ENCODE measurements around the gene FLACC1. TPM values are rescaled to one million over a fixed set of nuclear protein-coding genes. Genes with fewer than 3 reads are reported as not detected.
A peak's percentile ranks its signal among the peaks of the same experiment; 100 is the strongest.

Gene FLACC1
- total and polyA plus RNA-seq, 2 donors: 1.2 to 1.7 TPM

DNA sequence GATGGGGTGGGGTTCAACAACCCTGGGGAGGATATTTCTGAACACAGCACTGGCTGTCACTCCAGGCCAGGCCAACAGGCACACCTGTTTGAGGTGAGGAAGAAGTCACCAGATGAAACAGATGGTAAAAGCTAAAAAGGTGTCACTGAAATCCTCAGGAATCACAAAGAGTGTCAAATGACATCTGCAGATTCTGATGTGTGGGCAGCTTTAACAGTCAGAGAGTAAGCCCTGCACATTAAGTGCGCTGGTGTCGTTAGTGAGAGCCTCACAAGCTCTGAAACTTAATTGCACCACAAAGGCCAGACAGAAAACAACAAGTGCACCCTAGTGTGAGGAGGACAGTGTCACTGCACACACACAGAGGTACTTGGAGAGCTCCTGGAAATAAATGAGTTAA lies 13.6 kb downstream of the FLACC1 start:
- H3K4me3 ChIP-seq (ENCODE audit: low read length in 2 of 2): no peak overlapping the region
- H3K36me3 ChIP-seq (ENCODE audit: control insufficient read depth in 2 of 2, insufficient read depth in 2 of 2, low read length in 1 of 2): peaks cover 2 to 3% of the 10 kb centered on the region in 2 donors
- peaks cover 12 to 22% of the 10 kb centered on the region in 2 donors for H3K4me1 ChIP-seq (ENCODE audit: control insufficient read depth in 2 of 2, insufficient read depth in 2 of 2, low read length in 2 of 2)
- H3K27ac ChIP-seq (ENCODE audit: low read depth in 1 of 2, low read length in 1 of 2): peak overlapping the region in 1 of 2 donors; percentile 1
- H3K27me3 ChIP-seq (ENCODE audit: control insufficient read depth in 2 of 2, insufficient read depth in 1 of 2, low read length in 1 of 2): no peaks in the 10 kb centered on the region
- DNase-seq (ENCODE audit: low read depth in 6 of 9, low spot score in 9 of 9): peak in 4 of 9 donors; percentile 18 to 48 (median 28)
- H3K9me3 ChIP-seq (ENCODE audit: control insufficient read depth in 2 of 2, insufficient read depth in 1 of 2, low read length in 1 of 2): peaks cover 0 to 4% of the 10 kb centered on the region in 2 donors
- 87% methylated on average over 2 of the region's 2 CpGs for WGBS

DNA sequence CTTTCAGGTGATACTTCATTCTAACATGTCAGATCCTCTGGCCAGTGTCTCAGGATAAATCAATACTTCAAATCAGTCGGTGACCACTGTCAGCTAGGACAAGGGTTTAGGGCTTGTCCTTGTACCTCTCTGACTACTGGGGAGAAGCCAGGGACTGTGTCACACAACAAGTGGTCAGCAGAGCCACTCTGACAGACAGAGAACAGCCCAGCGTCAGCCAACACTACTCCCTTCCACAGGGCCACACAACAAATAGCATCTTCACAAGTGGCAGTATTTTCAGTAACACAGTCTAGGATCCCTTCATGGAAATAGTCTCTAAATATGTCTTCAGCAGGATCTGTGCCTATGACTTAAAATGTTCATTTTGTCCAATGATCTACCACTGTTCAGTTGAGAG lies 14.2 kb downstream of the FLACC1 start:
- H3K27me3 ChIP-seq (ENCODE audit: control insufficient read depth in 2 of 2, insufficient read depth in 1 of 2, low read length in 1 of 2): no peaks in the 10 kb centered on the region
- WGBS: 96% methylated on average over 2 of the region's 2 CpGs
- H3K4me1 ChIP-seq (ENCODE audit: control insufficient read depth in 2 of 2, insufficient read depth in 2 of 2, low read length in 2 of 2): peaks cover 12 to 22% of the 10 kb centered on the region in 2 donors
- no peak for DNase-seq (ENCODE audit: low read depth in 6 of 9, low spot score in 9 of 9)
- no peak overlapping the region for H3K4me3 ChIP-seq (ENCODE audit: low read length in 2 of 2)
- H3K9me3 ChIP-seq (ENCODE audit: control insufficient read depth in 2 of 2, insufficient read depth in 1 of 2, low read length in 1 of 2): peaks cover 0 to 4% of the 10 kb centered on the region in 2 donors
- peaks cover 2% of the 10 kb centered on the region in 2 donors for H3K36me3 ChIP-seq (ENCODE audit: control insufficient read depth in 2 of 2, insufficient read depth in 2 of 2, low read length in 1 of 2)
- no peak overlapping the region for H3K27ac ChIP-seq (ENCODE audit: low read depth in 1 of 2, low read length in 1 of 2)

DNA sequence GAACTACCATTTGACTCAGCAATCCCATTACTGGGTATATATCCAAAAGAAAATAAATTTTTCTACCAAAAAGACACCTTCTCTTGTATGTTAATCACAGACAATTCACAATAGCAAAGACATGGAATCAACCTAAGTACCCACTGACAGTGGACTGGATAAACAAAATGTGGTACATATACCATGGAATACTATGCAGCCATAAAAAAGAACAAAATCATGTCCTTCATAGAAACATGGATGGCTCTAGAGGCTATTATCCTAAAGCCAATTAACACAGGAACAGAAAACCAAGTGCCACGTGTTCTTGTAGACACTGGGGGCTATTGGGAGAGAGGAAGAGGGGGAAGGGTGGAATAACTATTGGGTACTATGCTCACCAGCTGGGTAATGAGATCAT lies 27.7 kb downstream of the FLACC1 start:
- 81% methylated on average over 1 of the region's 1 CpG for WGBS
- Histone ChIP-seq H3K27me3 (ENCODE audit: control insufficient read depth in 2 of 2, insufficient read depth in 1 of 2, low read length in 1 of 2) (no peaks in the 10 kb centered on the region), H3K9me3 (ENCODE audit: control insufficient read depth in 2 of 2, insufficient read depth in 1 of 2, low read length in 1 of 2) (peaks cover 0 to 4% of the 10 kb centered on the region in 2 donors), H3K4me1 (ENCODE audit: control insufficient read depth in 2 of 2, insufficient read depth in 2 of 2, low read length in 2 of 2) (no peaks in the 10 kb centered on the region), H3K27ac (ENCODE audit: low read depth in 1 of 2, low read length in 1 of 2) (no peak overlapping the region), H3K36me3 (ENCODE audit: control insufficient read depth in 2 of 2, insufficient read depth in 2 of 2, low read length in 1 of 2) (no peaks in the 10 kb centered on the region), H3K4me3 (ENCODE audit: low read length in 2 of 2) (no peak overlapping the region)
- DNase-seq (ENCODE audit: low read depth in 6 of 9, low spot score in 9 of 9): no peak

DNA sequence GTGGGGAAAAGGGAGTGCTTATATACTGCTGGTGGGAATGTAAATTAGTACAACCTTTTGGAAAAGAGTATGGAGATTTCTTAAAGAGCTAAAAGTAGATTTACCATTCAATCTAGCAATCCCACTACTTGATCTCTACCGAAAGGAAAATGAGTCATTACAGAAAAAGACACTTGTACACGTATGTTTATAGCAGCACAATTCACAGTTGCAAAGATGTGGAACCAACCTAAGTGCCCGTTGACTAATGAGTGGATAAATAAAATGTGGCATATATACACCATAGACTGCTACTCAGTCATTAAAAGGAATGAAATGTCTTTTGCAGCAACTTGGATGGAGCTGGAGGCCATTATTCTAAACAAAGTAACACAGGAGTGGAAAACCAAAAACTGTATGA lies 29.5 kb downstream of the FLACC1 start:
- peaks cover 0 to 4% of the 10 kb centered on the region in 2 donors for H3K9me3 ChIP-seq (ENCODE audit: control insufficient read depth in 2 of 2, insufficient read depth in 1 of 2, low read length in 1 of 2)
- no peak overlapping the region for H3K27ac ChIP-seq (ENCODE audit: low read depth in 1 of 2, low read length in 1 of 2)
- H3K4me3 ChIP-seq (ENCODE audit: low read length in 2 of 2): no peak overlapping the region
- 94% methylated on average over 3 of the region's 3 CpGs for WGBS
- no peak for DNase-seq (ENCODE audit: low read depth in 6 of 9, low spot score in 9 of 9)
- no peaks in the 10 kb centered on the region for H3K4me1 ChIP-seq (ENCODE audit: control insufficient read depth in 2 of 2, insufficient read depth in 2 of 2, low read length in 2 of 2)
- no peaks in the 10 kb centered on the region for H3K36me3 ChIP-seq (ENCODE audit: control insufficient read depth in 2 of 2, insufficient read depth in 2 of 2, low read length in 1 of 2)
- no peaks in the 10 kb centered on the region for H3K27me3 ChIP-seq (ENCODE audit: control insufficient read depth in 2 of 2, insufficient read depth in 1 of 2, low read length in 1 of 2)

DNA sequence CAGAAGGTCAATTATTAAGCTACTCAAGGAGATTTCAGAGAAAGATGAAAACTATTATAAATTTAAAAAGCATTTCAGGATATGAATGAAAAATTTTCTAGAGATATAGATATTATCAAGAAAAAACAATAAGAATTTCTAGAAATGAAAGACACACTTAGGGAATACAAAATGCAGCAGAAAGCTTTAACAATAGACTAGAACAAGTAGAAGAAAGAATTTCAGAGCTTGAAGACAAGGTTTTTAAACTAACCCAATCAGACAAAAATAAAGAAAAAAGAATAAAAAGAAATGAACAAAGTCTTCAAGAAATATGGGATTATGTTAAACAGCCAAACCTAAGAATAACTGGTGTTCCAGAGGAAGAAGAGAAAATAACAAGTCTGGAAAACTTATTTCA lies 34.4 kb downstream of the FLACC1 start:
- no peak overlapping the region for H3K27ac ChIP-seq (ENCODE audit: low read depth in 1 of 2, low read length in 1 of 2)
- H3K36me3 ChIP-seq (ENCODE audit: control insufficient read depth in 2 of 2, insufficient read depth in 2 of 2, low read length in 1 of 2): no peaks in the 10 kb centered on the region
- no peaks in the 10 kb centered on the region for H3K4me1 ChIP-seq (ENCODE audit: control insufficient read depth in 2 of 2, insufficient read depth in 2 of 2, low read length in 2 of 2)
- peaks cover 0 to 19% of the 10 kb centered on the region in 2 donors for H3K9me3 ChIP-seq (ENCODE audit: control insufficient read depth in 2 of 2, insufficient read depth in 1 of 2, low read length in 1 of 2)
- DNase-seq (ENCODE audit: low read depth in 6 of 9, low spot score in 9 of 9): no peak
- no peak overlapping the region for H3K4me3 ChIP-seq (ENCODE audit: low read length in 2 of 2)
- no peaks in the 10 kb centered on the region for H3K27me3 ChIP-seq (ENCODE audit: control insufficient read depth in 2 of 2, insufficient read depth in 1 of 2, low read length in 1 of 2)

DNA sequence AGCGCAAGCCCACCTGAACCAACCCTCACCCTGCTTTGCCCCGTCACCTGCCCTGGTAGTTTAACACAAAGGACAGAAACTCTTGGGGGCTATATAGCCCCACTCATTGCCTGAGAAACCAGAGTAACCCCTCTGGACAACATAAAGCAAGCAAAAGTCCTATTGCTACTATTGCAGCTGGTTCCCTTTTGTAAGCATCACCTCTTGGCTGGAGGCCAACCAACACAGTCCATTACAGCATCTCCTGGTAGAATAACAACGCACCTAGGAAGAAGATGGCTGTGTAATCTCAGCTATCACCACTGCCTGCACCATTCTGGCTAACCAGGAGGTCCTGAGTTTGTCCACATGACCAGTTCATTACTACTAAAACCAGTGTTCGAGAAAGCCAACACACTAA lies 36.4 kb downstream of the FLACC1 start:
- 97% methylated on average over 4 of the region's 4 CpGs for WGBS
- no peak for DNase-seq (ENCODE audit: low read depth in 6 of 9, low spot score in 9 of 9)
- Histone ChIP-seq H3K9me3 (ENCODE audit: control insufficient read depth in 2 of 2, insufficient read depth in 1 of 2, low read length in 1 of 2) (peaks cover 0 to 19% of the 10 kb centered on the region in 2 donors), H3K36me3 (ENCODE audit: control insufficient read depth in 2 of 2, insufficient read depth in 2 of 2, low read length in 1 of 2) (no peaks in the 10 kb centered on the region), H3K4me3 (ENCODE audit: low read length in 2 of 2) (no peak overlapping the region), H3K4me1 (ENCODE audit: control insufficient read depth in 2 of 2, insufficient read depth in 2 of 2, low read length in 2 of 2) (no peaks in the 10 kb centered on the region), H3K27ac (ENCODE audit: low read depth in 1 of 2, low read length in 1 of 2) (no peak overlapping the region), H3K27me3 (ENCODE audit: control insufficient read depth in 2 of 2, insufficient read depth in 1 of 2, low read length in 1 of 2) (no peaks in the 10 kb centered on the region)

DNA sequence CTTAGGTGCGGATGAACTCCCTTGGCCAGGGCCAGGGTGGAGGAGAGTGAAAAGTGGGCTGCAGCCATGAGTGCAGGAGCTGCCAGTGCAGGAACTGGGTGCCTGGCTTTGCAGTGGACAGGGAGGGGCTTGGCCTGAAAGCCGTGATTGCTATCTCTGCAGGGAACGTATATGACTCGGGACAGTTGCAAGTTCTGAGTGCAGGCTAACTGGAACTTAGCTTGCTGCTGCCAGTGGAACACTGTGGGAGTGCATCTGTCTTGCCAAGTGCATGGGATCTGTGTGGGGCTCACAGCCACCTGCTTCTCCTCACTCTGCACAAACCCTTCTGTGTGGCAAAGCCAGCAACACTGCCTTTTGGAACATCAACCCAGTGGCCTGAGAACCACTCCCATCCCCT lies 36.9 kb downstream of the FLACC1 start:
- Histone ChIP-seq H3K4me1 (ENCODE audit: control insufficient read depth in 2 of 2, insufficient read depth in 2 of 2, low read length in 2 of 2) (no peaks in the 10 kb centered on the region), H3K27me3 (ENCODE audit: control insufficient read depth in 2 of 2, insufficient read depth in 1 of 2, low read length in 1 of 2) (no peaks in the 10 kb centered on the region), H3K9me3 (ENCODE audit: control insufficient read depth in 2 of 2, insufficient read depth in 1 of 2, low read length in 1 of 2) (peaks cover 0 to 19% of the 10 kb centered on the region in 2 donors), H3K27ac (ENCODE audit: low read depth in 1 of 2, low read length in 1 of 2) (no peak overlapping the region), H3K36me3 (ENCODE audit: control insufficient read depth in 2 of 2, insufficient read depth in 2 of 2, low read length in 1 of 2) (no peaks in the 10 kb centered on the region), H3K4me3 (ENCODE audit: low read length in 2 of 2) (no peak overlapping the region)
- 97% methylated on average over 4 of the region's 4 CpGs for WGBS
- DNase-seq (ENCODE audit: low read depth in 6 of 9, low spot score in 9 of 9): no peak

DNA sequence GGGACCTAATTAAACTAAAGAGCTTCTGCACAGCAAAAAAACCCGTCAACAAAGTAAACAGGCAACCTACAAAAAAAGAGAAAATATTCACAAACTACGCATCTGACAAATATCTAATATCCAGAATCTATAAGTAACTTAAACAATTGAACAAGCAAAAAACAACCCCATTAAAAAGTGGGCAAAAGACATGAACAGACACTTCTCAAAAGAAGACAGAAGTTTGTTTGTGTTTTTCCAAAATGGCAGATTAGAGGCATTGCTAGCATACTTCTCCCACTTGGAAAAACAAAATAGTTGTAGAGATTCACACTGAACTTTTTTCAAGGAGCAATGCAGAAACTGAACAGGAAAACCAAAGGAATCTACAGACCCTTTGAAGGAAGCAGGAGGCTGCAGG lies 37.6 kb downstream of the FLACC1 start:
- Histone ChIP-seq H3K27ac (ENCODE audit: low read depth in 1 of 2, low read length in 1 of 2) (no peak overlapping the region), H3K4me1 (ENCODE audit: control insufficient read depth in 2 of 2, insufficient read depth in 2 of 2, low read length in 2 of 2) (no peaks in the 10 kb centered on the region), H3K4me3 (ENCODE audit: low read length in 2 of 2) (no peak overlapping the region), H3K36me3 (ENCODE audit: control insufficient read depth in 2 of 2, insufficient read depth in 2 of 2, low read length in 1 of 2) (no peaks in the 10 kb centered on the region), H3K27me3 (ENCODE audit: control insufficient read depth in 2 of 2, insufficient read depth in 1 of 2, low read length in 1 of 2) (no peaks in the 10 kb centered on the region), H3K9me3 (ENCODE audit: control insufficient read depth in 2 of 2, insufficient read depth in 1 of 2, low read length in 1 of 2) (peaks cover 0 to 15% of the 10 kb centered on the region in 2 donors)
- DNase-seq (ENCODE audit: low read depth in 6 of 9, low spot score in 9 of 9): no peak
- 50% methylated on average over 2 of the region's 2 CpGs for WGBS

DNA sequence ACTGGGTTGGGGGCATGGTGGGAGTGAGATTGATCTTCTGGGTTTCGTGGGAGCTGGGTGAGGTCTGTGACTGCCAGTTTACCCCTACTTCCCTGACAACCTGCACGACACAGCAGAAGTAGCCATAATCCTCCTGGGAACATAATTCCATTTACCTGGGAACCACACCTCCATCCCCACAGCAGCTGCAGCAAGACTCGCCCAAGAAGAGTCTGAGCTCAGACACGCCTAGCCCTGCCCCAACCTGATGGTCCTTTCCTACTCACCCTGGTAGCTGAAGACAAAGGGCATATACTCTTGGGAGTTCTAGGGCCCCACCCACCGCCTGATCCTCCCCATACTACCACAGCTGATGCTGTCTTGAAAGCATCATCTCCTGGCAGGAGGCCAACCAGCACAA lies 43.8 kb downstream of the FLACC1 start:
- Histone ChIP-seq H3K27me3 (ENCODE audit: control insufficient read depth in 2 of 2, insufficient read depth in 1 of 2, low read length in 1 of 2) (no peaks in the 10 kb centered on the region), H3K4me3 (ENCODE audit: low read length in 2 of 2) (no peak overlapping the region), H3K36me3 (ENCODE audit: control insufficient read depth in 2 of 2, insufficient read depth in 2 of 2, low read length in 1 of 2) (no peaks in the 10 kb centered on the region), H3K9me3 (ENCODE audit: control insufficient read depth in 2 of 2, insufficient read depth in 1 of 2, low read length in 1 of 2) (no peaks in the 10 kb centered on the region), H3K27ac (ENCODE audit: low read depth in 1 of 2, low read length in 1 of 2) (no peak overlapping the region), H3K4me1 (ENCODE audit: control insufficient read depth in 2 of 2, insufficient read depth in 2 of 2, low read length in 2 of 2) (no peaks in the 10 kb centered on the region)
- DNase-seq (ENCODE audit: low read depth in 6 of 9, low spot score in 9 of 9): no peak
- 76% methylated on average over 5 of the region's 5 CpGs for WGBS

DNA sequence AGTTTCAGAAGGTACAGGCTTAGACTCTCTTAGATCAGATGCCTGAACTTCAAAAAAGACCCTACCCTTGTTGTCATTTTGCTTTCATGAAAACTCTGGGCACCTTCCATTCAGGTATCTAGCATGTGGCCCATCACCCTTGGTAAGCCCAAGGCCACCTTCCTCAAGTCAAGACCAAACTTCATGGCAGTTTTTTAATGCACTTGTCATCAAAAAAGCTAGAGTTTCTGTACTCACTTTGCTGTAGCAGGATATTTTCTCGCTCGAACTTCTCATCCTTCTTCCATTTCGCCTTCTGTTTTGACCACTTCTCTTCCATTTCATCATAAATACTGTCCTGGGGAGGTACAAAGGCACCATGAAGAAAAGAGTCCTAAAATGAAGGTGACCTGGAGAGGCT lies 48.2 kb downstream of the FLACC1 start:
- Histone ChIP-seq H3K27me3 (ENCODE audit: control insufficient read depth in 2 of 2, insufficient read depth in 1 of 2, low read length in 1 of 2) (no peaks in the 10 kb centered on the region), H3K4me3 (ENCODE audit: low read length in 2 of 2) (no peak overlapping the region), H3K9me3 (ENCODE audit: control insufficient read depth in 2 of 2, insufficient read depth in 1 of 2, low read length in 1 of 2) (no peaks in the 10 kb centered on the region), H3K4me1 (ENCODE audit: control insufficient read depth in 2 of 2, insufficient read depth in 2 of 2, low read length in 2 of 2) (no peaks in the 10 kb centered on the region), H3K36me3 (ENCODE audit: control insufficient read depth in 2 of 2, insufficient read depth in 2 of 2, low read length in 1 of 2) (no peaks in the 10 kb centered on the region), H3K27ac (ENCODE audit: low read depth in 1 of 2, low read length in 1 of 2) (no peak overlapping the region)
- WGBS: over 99% methylated on average over 3 of the region's 3 CpGs
- no peak for DNase-seq (ENCODE audit: low read depth in 6 of 9, low spot score in 9 of 9)
